ENCODE data around the gene PANK2.
"Not testable (repeated sequence)": the region's sequence is repeated elsewhere in the genome, so short reads cannot be mapped to it uniquely, and the experiment has no call there.

Gene PANK2

DNA sequence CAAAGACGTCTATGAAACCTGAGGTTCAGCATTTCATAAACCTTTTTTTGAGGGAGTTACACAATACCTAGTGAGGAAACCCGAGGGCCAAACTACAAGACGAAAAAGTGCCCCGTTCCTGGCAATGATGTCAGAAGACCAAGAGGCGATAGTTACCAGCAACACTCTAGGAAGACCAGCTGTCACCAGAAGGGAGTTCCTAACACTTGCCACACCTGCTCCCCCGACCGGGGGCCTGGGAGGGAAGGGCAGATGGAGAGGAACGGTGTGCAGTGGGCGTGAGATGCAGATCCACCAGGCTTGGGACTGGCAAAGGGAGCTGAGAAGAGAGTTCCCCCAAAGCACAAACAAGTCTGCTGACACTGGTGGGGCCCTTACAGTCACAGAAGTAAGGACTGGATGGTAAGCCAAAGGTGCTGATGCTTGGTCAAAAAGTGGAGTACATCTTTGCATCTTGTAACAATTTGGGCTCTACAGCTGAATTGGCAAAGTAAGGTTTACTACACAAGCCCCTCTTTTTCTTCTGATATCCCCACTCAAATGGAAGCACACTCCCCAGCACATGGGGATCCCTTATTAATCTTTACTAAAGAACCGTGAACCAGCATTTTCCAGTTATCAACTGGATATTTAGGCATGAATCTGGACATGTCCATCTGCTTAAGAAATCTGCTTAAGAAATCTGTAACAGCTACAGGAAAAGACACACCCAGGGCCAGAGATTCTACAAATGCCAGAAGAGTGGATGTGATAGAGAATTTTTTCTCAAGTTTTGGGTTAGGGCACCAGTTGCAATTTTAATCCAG, 38.5 kb downstream of the PANK2 start:
- peak; percentile 50 for DNase-seq (ENCODE audit: low spot score)

DNA sequence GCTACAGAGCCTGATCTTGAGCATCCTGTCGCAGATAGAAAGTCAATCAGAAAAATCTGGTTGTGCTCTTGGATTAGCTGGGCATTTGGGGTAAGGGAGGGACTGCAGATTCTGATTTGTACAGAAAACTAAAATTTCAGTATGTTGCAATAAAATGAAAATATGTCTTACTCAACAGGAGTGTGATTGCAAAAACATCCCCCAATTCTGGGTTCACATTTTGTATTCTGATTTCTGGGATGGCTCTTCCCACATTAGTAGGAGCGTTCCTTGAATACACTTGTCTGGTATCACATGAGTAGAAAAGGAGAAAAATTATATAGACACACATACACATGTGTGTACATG, 40.5 kb downstream of the PANK2 start:
- DNase-seq (ENCODE audit: low spot score) = peak; percentile 59

DNA sequence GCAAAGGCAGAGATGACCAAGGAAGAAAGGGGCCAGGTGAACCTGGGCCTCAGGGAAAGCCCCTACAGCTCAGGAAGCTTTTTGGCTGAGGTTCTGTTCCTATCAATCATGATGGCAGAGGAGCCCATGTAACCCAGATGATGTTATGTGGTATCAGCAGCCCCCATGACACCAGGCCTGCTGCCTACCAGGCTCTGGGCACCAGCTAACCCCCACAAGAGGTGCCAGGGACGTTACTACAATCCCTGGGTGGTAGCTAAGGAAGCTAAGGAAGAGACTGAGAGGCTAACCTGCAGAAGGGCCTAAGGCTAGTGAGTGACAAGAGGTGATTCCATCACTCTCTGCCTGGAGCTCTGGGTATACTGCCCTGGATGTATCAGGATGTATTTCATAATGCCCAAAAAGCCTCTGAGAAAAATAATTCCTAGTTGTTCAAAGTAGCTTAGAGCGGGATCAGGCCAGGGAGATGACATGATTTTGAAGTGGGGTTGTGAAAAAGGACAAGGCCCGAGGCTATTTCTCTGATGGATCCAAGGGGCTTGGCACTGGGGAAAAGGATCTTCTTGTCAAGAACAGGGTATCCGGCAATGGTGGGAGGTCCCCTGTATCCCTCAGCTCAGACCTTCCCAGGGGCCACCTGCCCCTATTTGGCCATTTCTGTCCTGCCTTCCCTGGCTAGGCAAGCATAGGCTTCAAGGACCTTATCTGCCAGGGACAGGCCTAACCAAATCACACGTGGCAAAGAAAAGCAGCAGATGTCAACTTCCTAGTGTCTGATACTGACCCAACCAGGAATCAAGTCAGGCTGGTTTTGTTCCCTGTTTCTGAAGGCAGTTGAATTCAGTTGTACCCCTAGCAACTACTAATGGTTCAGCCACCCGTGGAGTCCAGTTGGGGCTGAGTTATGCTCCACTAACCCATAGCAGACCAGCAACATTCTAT, 41.3 kb downstream of the PANK2 start:
- DNase-seq (ENCODE audit: low spot score) = no peak

GRCh38 chr20:3931664-3932063, 42.5 kb downstream of the PANK2 start:
- no peak for DNase-seq (ENCODE audit: low spot score)

DNA sequence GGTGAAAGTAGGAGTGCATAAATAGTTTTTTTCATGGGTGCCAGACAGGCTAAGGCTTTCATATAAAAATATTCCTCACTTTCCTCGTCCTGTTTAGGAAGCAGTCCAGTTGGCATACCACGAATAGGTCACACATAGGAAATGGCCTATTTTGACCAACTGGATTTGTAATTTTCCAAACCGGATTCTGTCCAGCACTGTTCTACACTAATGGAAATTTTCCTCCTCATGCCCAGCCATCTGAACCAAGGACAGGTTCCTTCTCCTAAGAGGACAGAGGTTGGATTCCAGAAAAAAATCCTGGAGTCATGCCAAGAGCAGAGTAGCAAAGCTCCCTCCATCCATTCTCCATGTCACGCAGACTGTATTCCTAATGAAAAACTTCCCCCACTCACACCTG, 43.1 kb downstream of the PANK2 start:
- DNase-seq (ENCODE audit: low spot score) = no peak

DNA sequence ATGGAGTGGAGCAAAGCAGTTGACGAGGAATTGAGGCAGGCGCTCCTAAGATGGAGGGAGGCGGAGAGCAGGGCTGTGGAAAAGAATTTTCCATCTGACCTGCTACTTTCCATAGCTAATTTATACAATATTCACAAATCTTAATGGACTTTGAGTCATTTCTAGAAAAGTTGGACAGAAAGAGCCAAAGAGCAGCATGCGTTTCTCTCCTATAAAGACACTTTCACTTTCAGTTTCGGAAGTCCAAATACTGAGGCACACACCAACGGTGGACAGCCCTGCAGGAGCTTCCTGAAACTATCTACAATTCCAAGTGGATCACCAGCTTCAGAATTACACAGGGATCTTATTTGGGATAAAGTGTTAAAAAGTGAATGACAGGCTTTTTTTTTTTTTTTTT, 43.5 kb downstream of the PANK2 start:
- DNase-seq (ENCODE audit: low spot score) = peak; percentile 55

- DNase-seq (ENCODE audit: low spot score) = no peak
These were observed 44.0 kb downstream of the PANK2 start for GRCh38 chr20:3933218-3933617.

- no peak for DNase-seq (ENCODE audit: low spot score)
These were observed 45.4 kb downstream of the PANK2 start for GRCh38 chr20:3934624-3935023.

GRCh38 chr20:3935295-3935955, 46.2 kb downstream of the PANK2 start:
- DNase-seq (ENCODE audit: low spot score) = peak; percentile 56

DNA sequence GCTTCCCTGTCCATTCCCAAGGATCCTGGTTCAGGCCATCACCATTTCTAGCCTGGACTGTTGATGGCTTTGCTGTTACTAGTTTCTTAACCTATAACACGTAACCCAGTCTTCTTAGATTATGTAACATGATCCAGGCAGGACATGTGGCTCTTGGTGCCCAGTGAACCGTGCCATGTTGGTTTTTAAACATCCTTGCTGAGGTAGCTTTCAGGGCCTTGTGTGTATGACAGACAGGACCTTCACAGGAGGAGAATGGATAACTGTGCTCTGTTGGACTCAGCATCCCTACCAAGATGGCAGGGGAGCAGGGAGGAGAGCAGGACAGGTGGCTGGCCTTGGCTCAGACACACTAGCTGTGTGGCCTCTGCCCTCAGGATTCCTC, 46.8 kb downstream of the PANK2 start:
- DNase-seq (ENCODE audit: low spot score) = no peak

DNA sequence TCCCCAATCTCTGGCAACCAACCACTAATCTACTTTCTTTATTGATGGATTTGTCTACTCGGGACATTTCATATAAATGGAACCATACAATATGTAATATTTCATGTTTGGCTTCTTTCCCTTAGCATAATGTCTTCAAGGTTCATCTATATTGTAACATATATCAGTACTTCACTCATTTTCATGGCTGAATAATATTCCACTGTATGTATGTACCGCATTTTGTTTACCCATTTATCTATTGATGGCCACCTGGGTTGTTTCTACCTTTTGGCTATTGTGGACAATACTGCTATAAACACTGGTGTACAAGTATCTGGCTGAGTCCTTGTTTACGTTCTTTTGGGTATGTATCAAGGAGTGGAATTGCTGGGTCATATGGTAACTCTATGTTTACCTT, 48.4 kb downstream of the PANK2 start:
- no peak for DNase-seq (ENCODE audit: low spot score)

DNA sequence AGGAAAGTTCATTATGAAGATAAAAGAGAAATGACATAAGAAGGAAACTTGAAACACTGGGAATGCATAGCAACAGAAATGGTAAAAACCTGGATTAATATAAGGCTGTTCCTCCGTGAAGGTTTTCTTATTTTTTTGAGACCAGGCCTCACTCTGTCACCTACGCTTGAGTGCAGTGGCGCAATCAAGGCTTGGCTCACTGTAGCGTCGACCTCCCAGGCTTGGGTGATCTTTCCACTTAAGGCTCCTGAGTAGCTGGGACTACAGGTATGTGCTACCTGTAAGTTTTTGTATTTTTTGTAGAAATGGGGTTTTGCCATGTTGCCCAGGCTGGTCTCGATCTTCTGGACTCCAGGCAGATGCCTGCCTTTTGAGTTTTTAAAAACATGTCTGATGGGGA, 51.7 kb downstream of the PANK2 start:
- no peak for DNase-seq (ENCODE audit: low spot score)

DNA sequence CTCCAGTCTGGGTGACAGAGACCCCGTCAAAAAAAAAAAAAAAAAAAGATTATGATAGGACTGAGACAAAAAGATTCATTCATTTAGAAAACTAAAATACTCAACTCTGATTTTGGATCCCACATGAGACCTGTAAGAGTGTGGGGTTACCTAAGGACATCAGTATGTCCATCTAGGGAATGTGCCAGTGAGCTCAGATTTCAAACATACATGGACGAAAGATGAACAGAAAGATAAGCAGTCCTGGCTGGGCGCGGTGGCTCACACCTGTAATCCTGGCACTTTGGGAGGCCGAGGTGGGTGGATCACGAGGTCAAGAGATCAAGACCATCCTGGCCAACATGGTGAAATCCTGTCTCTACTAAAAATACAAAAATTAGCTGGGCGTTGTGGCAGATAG, 57.5 kb downstream of the PANK2 start:
- not testable (repeated sequence) for DNase-seq (ENCODE audit: low spot score)

DNA sequence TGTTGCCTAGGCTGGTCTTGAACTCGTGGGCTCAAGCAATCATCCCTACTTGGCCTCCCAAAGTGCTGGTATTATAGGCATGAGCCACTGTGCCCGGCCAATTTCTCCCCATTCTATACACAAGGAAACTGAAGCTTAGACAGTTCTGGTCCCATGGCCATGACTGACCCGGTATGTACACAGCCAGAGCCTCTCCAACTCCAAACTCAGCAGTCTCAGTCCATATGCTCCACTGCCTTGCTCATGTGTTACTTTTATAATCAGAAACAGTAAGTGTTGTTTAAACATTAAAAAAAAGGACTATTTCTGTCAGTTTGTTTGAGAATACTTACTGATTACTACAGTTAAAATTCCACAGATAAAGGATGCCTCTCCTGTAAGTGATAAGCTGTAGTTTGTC, 75.5 kb downstream of the PANK2 start:
- no peak for DNase-seq (ENCODE audit: low spot score)

DNA sequence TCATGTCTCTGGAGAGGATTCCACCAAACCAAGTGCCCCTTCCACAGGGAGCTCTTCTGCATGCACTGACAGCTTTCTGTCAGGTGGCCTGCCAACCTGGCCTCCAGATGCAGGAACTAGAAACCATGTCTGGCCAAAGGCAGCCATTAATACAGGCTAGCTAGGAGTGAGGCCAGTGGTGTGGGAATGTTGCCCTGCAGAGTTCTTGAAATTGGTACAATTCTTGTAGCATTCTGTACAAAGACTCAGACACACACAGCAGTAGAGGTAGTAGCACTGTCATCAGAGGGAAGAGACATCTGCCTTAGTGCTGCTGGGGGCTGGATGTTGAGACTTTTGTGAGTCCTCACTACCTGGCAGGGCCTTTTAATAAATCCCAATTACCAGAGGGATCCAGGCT, 77.4 kb downstream of the PANK2 start:
- DNase-seq (ENCODE audit: low spot score) = no peak

GRCh38 chr20:3970016-3970415, 80.8 kb downstream of the PANK2 start:
- no peak for DNase-seq (ENCODE audit: low spot score)

DNA sequence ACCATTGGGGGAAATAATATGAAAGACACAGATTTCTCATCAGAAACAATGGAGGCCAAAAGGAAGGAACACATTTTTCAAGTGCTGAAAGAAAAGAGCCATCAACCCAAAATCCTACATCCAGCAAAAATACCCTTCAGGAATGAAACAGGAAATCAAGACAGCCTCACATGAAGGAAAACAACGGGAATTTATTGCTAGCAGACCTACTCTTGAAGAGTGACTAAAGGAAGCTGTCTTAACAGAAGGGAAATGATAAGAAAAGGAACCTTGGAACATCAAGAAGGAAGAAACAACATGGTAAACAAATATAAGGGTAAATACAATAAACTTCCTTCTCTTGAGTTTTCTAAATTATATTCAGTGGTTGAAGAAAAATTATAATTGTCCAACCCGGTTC, 82.0 kb downstream of the PANK2 start:
- DNase-seq (ENCODE audit: low spot score) = no peak

DNA sequence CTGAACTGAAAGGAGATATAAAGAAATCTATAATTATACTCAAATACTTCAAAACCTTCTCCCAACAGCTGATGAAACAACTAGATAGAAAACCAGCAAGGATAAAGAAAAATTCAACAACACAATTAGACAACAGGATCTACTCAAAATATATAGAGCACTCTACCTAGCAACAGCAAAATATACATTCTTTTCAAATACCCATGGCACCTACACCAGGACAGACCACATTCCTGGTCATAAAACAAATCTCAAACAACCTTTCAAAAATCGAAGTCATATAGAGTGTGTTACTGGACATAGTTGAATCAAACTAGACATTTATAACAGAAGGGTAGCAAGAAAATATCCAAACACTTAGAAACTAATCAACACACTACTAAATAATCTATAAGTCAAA, 83.0 kb downstream of the PANK2 start:
- no peak for DNase-seq (ENCODE audit: low spot score)

- DNase-seq (ENCODE audit: low spot score) = not testable (repeated sequence)
These were observed 83.4 kb downstream of the PANK2 start for GRCh38 chr20:3972631-3973030.

GRCh38 chr20:3973705-3974104, 84.5 kb downstream of the PANK2 start:
- no peak for DNase-seq (ENCODE audit: low spot score)

DNA sequence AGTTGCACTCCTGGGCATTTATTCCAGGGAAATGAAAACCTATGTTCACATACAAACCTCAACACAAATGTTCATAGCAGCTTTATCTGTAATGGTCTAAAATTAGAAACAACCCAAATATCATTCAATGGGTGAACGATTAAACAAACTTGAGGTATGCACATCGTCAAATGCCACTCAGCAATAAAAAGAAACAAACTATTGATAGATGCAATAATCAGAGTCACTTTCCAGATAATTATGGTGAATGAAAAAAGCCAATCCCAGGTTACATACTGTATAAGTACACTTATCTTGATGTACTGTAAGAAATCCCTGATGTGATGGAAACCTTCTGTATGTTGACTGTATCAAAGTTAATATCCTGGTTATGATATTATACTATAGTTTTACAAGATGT, 87.3 kb downstream of the PANK2 start:
- no peak for DNase-seq (ENCODE audit: low spot score)

All from GM03348 (cell line).